Tibial artery (tissue), 4 donors: ENCODE measurements around the gene RTL10.

Experiments
- DNase-seq, 2 donors: peaks; one replicate each; pipeline ENCODE4 v3.0.0-alpha.2; 2019
- H3K27ac ChIP-seq, 2 donors: fragments of 200-600 bp; sonication (generic) in 1 of 2; 1 replicate in 1 of 2; 2 replicates in 1 of 2; pipeline ENCODE4 v1.5.1; 2018 to 2019; ENCODE audit warnings: mild to moderate bottlenecking in 1 of 2
- H3K27me3 ChIP-seq, 2 donors: fragments of 200-600 bp; sonication (generic) in 1 of 2; one replicate each; pipeline versions ENCODE4 v1.5.1 to v1.6.0; 2016 to 2019
- H3K36me3 ChIP-seq, 3 donors: fragments of 200-600 bp; sonication (generic) in 2 of 3; one replicate each; pipeline ENCODE4 v1.5.1; 2016 to 2019; ENCODE audit warnings: mild to moderate bottlenecking in 2 of 3
- H3K4me1 ChIP-seq, 4 donors: fragments of 200-600 bp; sonication (generic) in 2 of 4; 1 replicate in 3 of 4; 2 replicates in 1 of 4; pipeline ENCODE4 v1.5.1; 2016 to 2019
- H3K4me3 ChIP-seq, 2 donors: fragments of 200-600 bp; sonication (generic) in 1 of 2; 1 replicate in 1 of 2; 2 replicates in 1 of 2; pipeline ENCODE4 v1.5.1; 2018 to 2019; ENCODE audit warnings: mild to moderate bottlenecking in 2 of 2
- H3K9me3 ChIP-seq, 3 donors: fragments of 200-600 bp; sonication (generic) in 1 of 3; one replicate each; pipeline ENCODE4 v1.5.1; 2016 to 2019
- CTCF ChIP-seq, 2 experiments: fragments of 200-600 bp in 1 of 2; fragments of 450-650 bp in 1 of 2; IDR thresholded peaks; one replicate each; pipeline ENCODE4 v1.5.1; 2017 to 2019; ENCODE audit warnings: antibody characterized with exemption in 2 of 2, mild to moderate bottlenecking in 1 of 2, moderate library complexity in 1 of 2
- intact Hi-C: fragments of 100-400 bp; cut with DNase I; formaldehyde crosslinking; loops from one replicate; pipeline ENCODE4 v1.15.0; 2023; ENCODE audit warnings: low total_unique reads

RTL10 gene

GRCh38 chr22:19857382-19857781, 2.7 kb upstream of the RTL10 start:
- intact Hi-C loops = loop anchor here (10.0 kb wide), 1 partner anchor 133 kb away; the partner anchor contains the start of gene GP1BB

GRCh38 chr22:19855504-19856409, 1.1 kb upstream of the RTL10 start:
- peak overlapping the region; percentile 86 to 94 for H3K27ac ChIP-seq
- peaks cover 0 to 46% (median 30%) of the 10 kb centered on the region in 4 donors for H3K4me1 ChIP-seq
- no peaks in the 10 kb centered on the region for H3K27me3 ChIP-seq
- DNase-seq = peak; percentile 54 to 74
- peaks cover 10 to 18% (median 12%) of the 10 kb centered on the region in 3 donors for H3K36me3 ChIP-seq
- no peak for TF ChIP-seq CTCF (IDR thresholded peaks at IDR 0.05)
- peak overlapping the region; percentile 68 to 94 for H3K4me3 ChIP-seq
- H3K9me3 ChIP-seq = no peaks in the 10 kb centered on the region
- intact Hi-C loops = loop anchor here (10.0 kb wide), 1 partner anchor 131 kb away; the partner anchor contains the start of gene GP1BB

More at GRCh38 chr22:19857382-19857781, 2.7 kb upstream of the RTL10 start:
- TF ChIP-seq CTCF (IDR thresholded peaks at IDR 0.05) = no peak
- Histone ChIP-seq H3K27ac (no peak overlapping the region), H3K4me1 (peaks cover 0 to 30% (median 28%) of the 10 kb centered on the region in 4 donors), H3K9me3 (no peaks in the 10 kb centered on the region), H3K36me3 (peaks cover 0 to 2% (median 0%) of the 10 kb centered on the region in 3 donors), H3K27me3 (no peaks in the 10 kb centered on the region), H3K4me3 (no peak overlapping the region)
- DNase-seq = no peak

GRCh38 chr22:19853879-19854777, 546 bp downstream of the RTL10 start:
- H3K36me3 ChIP-seq = peaks cover 10 to 30% (median 26%) of the 10 kb centered on the region in 3 donors
- peak overlapping the region; percentile 86 to 94 for H3K27ac ChIP-seq
- peak overlapping the region; percentile 68 to 94 for H3K4me3 ChIP-seq
- peak; percentile 19 to 63 for DNase-seq
- intact Hi-C loops = loop anchor here (10.0 kb wide), 1 partner anchor 129 kb away; the partner anchor contains the start of gene GP1BB
- H3K27me3 ChIP-seq = no peaks in the 10 kb centered on the region
- H3K4me1 ChIP-seq = peaks cover 0 to 57% (median 30%) of the 10 kb centered on the region in 4 donors
- H3K9me3 ChIP-seq = no peaks in the 10 kb centered on the region
- no peak for TF ChIP-seq CTCF (IDR thresholded peaks at IDR 0.05)

GRCh38 chr22:19853058-19853878, 1.4 kb downstream of the RTL10 start:
- peaks cover 0 to 64% (median 30%) of the 10 kb centered on the region in 4 donors for H3K4me1 ChIP-seq
- intact Hi-C loops = loop anchor here (10.0 kb wide), 1 partner anchor 128 kb away; the partner anchor contains the start of gene GP1BB
- TF ChIP-seq CTCF (IDR thresholded peaks at IDR 0.05) = no peak
- no peak for DNase-seq
- no peaks in the 10 kb centered on the region for H3K27me3 ChIP-seq
- peak overlapping the region; percentile 68 to 94 for H3K4me3 ChIP-seq
- H3K36me3 ChIP-seq = peaks cover 10 to 30% (median 26%) of the 10 kb centered on the region in 3 donors
- peak overlapping the region; percentile 86 to 94 for H3K27ac ChIP-seq
- H3K9me3 ChIP-seq = no peaks in the 10 kb centered on the region
